GM19099 (cell line): ENCODE results near the gene MEOX1.

Experiments
- POLR2A ChIP-seq: IDR thresholded peaks from 3 replicates; pipeline ENCODE4 v1.6.1; 2011; ENCODE audit warnings: low read depth; ENCODE audit not compliant: insufficient read length; ENCODE audit errors: extremely low read depth

The MEOX1 gene

DNA sequence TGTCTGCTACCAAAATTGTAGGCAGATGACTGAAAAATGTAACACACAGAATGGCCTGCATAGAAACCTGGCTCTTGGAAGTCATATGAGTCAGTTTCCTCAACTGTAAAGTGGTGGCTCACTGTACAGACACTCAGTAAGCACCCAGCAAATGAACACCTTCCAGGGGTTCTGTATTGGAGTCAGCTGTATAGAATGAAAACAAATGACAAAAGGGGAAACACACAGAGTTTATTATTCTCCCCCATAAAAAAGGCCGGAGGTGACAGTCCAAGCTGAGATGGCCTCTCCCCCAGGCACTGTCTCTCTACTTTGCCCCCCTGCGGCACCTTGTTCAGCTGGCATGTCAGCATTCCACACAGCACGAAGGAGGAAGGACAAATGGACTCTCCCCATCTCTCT lies 6.2 kb upstream of the MEOX1 start:
- TF ChIP-seq POLR2A = no peak

DNA sequence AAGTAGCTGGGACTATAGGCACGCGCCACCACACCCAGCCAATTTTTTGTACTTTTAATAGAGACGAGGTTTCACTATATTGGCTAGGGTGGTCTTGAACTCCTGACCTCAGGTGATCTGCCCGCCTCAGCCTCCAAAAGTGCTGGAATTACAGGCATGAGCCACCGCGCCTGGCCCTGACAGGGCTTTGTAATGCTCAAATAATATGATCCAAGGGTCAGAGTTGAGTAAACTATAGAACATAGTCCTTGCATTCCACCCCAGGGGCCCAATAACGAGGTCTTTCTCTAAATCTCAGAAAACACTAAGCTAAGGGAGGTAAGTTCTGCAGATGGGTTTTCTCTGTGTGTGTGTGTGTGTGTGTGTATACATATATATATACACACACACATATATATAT lies 5.8 kb upstream of the MEOX1 start:
- TF ChIP-seq POLR2A = no peak

DNA sequence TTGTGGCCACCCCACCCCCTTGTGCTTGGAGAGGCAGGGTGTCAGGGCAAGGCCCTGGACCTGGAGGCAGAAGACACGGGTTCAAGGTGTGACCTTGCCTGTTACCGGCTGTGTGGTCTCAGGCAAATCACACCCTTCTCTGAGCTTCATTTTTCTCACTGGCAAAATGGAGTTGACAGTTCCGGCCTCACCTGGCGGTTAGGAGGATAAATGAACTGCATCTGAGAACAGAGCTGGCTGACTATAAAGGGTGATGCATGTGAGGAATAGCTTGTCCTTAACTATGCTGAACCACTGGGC lies 4.2 kb upstream of the MEOX1 start:
- TF ChIP-seq POLR2A = no peak

DNA sequence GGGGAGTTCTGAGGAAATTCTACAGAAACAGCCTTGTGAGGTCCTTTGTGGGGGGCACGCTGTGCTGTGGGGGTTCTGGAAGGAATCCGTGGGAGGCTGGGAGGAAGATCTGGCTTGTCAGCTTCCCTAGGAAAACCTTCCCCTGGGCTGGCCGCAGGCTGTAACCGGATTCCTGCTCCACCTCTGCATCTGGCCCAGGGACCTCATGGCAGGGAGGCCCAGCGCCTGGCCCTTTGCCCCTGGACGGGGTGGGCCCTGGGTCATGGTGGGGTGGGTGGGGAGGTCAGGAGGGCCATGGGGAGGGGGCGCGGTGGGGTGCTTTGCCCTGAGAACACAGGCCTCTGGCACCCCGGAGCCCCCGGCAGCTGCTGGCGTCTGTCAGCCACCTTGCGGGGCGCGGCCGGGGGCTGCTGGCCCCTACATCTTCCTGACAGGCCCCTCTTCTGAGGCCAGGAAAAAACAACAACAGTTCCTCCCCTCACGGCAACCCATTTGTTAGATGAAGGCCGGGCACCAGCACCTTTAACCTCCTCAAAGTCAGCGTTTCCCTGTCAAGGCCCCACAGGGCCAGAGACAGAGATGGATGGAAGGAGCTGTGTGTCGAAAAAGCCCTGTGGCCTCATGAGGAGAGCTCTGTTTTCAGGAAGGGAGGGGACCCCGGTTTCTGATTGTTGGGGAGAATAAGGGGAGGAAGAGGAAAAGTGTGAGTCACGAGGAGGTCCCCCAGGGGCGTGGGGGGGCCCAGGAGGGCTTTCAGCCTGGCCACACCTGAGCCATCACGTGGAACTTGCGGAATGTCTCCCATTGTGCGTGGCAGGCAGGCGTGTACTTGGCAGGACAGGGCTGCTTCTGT lies 3.6 kb upstream of the MEOX1 start:
- TF ChIP-seq POLR2A = no peak

DNA sequence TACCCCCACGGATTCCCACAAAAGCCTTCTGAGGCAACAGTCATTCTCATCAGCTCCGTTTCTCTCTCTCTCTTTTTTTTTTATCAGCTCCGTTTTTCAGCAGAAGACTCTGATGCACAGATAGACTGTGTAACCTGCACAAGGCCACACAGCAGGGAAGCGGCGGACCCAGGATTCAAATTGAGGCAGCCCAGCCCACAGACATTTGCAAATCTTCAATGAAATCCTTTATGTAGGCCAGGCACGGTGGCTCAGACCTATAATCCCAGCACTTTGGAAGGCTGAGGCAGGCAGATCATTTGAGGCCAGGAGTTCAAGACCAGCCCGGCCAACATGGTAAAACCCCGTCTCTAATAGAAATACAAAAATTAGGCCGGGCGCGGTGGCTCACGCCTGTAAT lies 2.4 kb upstream of the MEOX1 start:
- no peak for TF ChIP-seq POLR2A

DNA sequence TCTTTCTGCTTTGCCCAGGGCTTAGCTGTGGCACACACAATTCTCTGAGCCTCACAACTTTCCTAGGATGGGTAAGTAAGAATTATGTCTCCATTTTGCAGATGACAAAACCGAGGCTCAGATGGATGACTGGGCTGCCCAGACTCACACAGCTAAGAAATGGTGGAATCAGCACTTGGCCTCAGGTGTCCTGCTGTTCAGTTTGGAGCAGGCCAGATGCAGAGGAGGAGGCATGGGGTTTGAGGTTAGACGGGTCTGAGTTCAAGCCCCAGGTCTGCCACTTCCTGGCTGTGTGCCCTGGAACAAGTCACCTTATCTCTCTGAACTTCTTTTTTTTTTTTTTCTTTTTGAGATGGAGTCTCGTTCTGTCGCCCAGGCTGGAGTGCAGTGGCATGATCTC lies 1.7 kb upstream of the MEOX1 start:
- TF ChIP-seq POLR2A = no peak

DNA sequence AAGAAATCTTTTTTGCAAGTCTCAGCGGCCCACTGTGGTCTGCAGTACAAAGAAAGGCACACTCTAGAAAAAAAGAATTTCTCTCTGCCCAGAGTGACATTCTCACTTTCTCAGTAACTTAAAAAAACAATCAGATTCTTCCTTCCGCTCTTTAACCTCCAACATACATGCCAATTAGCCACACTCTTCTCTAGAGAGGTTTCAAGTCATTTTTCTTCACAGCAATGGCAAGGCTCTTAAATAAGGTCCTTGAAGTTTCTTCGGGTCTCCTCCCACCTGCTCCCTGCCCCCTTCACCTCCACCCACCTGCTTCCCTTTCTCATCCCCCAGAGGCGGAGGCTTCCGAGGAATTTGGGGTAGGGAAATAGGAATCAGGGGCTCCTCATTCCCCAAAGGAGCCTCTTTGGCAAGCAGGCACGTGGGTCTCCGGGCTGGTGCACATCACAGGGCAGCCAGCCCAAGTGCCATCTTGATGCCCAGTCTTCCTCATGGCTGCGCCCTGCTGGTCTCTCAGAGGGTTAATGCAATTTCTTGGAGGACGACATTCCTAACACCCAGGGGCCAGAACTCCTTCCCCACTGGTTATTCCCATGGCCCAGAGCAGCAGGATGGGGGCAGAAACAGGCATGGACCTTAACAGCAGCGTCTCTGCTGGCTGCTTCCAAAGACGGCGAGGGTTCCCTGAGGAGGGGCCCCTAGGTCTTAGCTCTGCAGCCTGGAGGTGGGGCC lies 855 bp upstream of the MEOX1 start:
- no peak for TF ChIP-seq POLR2A

DNA sequence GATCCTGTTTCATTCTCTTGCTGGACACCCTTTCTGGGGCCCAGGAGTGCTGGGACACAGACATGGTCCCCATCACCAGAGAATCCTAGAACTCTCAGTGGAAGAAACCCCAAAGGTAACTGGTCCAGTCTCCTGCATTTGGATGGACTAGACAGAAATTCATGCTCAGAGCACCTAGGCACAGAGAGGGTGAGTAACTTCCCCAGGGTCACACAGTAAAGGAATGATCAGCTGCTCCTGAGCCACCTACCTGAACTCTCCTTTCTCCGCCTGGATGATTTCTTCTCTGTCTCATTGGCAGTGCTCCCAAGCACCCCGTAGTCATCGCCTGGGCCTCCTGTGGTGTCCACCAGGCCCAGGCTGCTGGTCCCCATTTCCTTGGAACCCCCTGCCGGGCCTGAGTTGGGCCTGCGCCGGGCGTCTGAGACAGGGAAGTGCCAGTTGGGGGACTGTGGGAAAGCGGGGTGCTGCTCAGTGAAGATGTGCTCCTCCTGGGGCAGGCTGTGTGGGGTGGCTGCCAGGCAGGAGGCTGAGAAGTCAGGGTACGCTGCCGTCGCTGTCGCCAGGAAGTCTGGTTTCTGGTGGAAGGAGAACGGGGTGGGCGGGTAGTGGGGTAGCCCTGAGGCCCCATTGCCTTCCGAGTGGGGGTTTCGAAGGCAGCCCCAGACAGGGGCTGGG lies 767 bp downstream of the MEOX1 start:
- TF ChIP-seq POLR2A = no peak

DNA sequence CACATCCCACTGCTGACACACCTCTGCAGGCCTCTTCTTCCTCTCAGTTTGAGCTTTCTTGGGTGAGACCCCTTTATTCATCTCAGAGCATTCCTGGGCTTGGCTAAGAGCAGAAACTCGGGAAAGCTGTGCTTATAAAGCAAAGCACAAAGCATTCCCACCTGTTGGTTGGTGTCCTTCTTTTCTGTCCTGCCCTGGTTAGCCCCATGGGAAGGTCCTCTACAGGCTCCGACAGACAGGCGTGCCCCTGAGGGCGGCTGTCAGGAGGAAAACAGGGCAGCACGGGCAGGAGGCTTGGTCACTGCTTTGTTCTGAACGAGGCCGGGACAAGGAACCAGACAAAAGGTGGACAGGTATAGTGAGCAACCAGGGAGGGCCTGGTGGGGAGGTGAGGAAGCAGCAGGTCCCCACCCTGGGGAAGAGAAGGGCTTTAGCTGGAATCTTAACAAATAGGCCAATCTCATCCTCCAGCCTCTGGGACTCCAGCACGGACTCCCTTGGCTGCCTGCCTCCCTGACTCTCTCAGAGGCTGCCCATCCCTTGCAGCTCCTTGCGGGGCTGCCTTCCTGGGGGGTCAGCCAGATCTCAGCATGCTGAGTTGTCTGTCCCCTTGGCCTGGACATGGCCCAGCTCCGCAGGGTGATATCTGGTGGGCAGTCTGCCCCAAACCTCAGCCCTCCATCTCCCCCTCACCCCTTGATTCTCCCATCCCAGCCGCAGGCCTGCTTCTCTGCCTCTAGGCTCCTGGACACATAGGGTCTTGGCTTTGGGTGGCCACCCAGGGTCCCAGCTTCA lies 1.7 kb downstream of the MEOX1 start:
- TF ChIP-seq POLR2A = no peak

DNA sequence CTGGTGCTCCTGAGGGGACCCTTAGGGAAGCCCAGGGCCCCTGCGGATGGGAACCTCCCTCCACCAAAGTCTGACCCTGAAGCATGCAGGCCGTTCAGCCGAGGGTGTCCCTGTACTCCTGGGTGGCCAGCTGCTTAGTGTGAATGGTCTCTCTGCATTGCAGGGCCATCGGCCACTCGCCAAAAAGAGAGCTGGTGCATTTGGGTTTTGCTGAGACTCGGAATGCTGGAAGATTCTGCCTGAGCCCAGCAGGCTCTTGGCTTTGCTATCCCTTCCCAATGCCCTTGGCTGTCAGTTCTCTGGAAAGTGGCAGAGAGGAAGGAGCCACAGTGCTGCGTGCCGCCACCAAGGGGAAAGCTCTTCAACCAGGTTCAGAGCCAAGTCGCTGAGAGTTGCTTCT lies 2.8 kb downstream of the MEOX1 start:
- TF ChIP-seq POLR2A = no peak

DNA sequence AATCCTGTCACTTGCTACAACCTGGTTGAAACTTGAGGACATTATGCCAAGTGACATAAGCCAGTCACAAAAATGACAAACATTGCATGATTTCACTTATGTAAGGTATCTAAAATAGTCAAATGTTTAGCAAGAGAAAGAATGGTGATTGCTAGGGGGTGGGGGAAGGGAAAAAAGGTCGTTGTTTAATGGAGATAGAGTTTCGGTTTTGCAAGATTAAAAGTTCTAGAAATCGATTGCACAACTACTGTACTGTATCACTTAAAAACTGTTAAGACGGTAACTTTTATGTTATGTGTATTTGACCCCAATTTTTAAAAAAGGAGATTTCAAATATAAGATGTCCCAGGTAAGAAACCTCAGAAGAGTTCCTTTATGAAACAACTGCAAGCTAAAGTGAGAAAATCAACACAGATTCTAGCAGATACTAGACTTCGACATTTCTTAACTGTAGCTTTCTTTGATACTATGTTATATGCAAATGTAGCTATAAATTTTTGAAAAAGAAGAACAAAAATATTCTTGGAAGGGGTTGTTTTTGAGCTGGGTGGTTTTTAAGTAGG lies 5.9 kb downstream of the MEOX1 start:
- TF ChIP-seq POLR2A = no peak

DNA sequence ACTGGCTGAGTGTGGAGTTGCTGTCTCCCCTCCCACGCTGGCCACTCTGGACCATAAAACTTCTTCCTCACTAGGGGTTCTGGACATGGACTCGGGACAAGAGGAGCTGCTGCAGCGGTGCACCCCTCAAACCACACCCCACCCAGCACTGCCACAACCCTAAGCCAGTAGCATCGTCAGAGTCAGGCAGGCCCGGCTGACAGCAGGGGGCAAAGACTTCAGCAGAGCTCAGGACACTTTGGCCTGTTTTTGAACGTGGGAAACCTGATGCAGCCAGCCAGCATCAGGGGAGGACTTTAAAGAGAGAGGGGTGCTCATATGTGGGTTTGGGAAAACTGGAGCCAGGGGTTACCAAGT lies 9.6 kb downstream of the MEOX1 start:
- TF ChIP-seq POLR2A = no peak

DNA sequence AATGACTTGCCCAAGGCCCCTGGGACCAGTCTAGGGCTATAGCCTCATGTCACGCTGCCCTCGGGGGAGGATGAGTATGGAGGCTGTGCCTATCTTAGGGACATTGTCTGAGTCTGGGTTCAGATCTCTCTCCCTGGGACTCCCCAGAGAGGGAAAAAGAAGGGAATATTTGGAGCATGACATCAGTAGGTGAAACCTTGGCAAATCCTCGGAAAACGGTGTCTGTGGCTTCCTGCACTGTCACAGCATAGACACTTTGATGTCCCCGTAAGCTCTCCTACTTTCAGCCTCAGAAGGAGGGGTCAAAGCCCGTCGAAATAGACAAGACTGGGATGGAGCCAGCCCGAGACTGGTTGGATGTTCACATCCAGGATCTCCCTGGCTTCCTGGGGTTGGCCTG lies 11.3 kb downstream of the MEOX1 start:
- TF ChIP-seq POLR2A = no peak

DNA sequence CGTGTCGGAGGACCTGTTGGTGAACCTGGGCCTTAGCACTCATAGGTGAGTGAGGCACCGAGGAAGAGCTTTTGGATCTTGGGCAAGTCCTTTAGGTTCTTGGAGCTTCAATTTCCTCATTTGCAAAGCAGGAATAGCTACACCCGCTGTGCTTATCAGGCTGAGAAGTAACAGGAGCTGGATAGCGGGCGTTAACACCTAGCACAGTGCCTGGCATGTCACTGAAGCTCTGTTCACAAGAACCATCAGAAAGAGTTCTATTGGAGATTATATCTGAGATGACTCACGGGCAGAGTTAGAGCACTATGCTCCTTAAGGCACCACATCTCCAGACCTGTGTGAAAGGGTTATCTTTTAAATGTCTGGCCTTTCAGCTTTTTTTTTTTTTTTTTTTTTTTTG lies 12.8 kb downstream of the MEOX1 start:
- no peak for TF ChIP-seq POLR2A

DNA sequence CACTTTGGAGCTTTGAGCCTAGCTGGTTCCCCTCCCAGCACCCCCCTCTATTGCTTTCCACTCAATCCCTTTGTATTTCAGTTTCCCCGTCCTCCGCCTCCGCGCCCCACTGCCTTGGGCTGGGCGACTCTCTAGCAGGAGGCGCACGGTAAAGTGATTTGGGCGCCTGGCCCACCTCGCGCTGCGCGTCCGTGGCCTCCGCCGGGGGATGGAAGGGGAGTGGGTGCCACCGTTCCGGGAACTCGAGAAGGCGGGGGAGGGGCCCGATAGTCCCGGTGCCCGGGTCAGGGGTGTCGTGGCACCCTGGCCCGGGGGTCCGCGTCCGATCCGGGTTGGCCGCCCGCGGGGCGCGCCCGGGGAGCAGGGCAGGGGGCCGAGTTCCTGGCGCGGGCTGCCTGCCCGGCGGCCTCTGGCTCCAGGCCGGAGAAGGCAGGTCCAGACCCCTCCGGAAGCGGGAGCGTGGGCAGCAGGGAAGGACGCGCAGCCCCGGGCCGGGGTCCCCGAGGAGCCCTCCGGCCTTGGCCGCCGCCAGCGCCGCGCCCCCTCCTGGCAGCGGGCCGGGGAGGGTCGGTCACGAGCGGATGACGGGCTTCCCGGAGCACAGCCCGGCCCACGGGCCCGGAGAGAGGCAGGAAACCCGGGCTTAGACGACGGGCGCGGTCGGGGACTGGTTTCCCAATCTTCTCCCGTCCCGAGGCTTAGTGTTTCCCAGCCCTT lies 15.8 kb downstream of the MEOX1 start:
- TF ChIP-seq POLR2A = no peak

DNA sequence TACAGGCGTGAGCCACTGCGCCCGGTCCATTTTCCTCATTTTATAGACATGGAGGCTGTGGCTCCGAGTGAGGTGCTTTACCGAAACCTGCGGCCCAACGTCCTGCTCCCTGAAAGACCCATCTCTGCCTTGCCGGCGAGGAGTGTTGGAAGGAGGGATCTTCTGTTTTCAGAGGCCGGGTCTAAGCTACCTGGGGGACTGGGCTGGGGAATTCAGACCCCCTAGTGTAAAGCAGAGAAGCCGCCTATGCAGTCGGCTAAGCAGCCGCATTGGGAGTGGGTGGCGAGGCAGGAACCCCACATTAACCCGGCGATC lies 16.3 kb downstream of the MEOX1 start:
- no peak for TF ChIP-seq POLR2A
